NCI-H345 treated with DMSO at 0.1 percent for 48 hours (cell line): ENCODE data around the gene MYO1D.

Experiments used
- DNase-seq: peaks from one replicate; lab custom pipeline; 2025; ENCODE audit not compliant: unreplicated experiment; lab: John Stamatoyannopoulos, UW

MYO1D gene

GRCh38 chr17:32859857-32860525 is 16.9 kb downstream of the MYO1D start:
- no peak for DNase-seq

- no peak for DNase-seq
Measured at GRCh38 chr17:32855620-32856019, 21.3 kb downstream of the MYO1D start.

- DNase-seq, result no peak
Measured at GRCh38 chr17:32854832-32855389, 22.0 kb downstream of the MYO1D start.

GRCh38 chr17:32854207-32854606 is 22.7 kb downstream of the MYO1D start:
- DNase-seq, result no peak

- DNase-seq, result no peak
Measured at GRCh38 chr17:32852811-32853210, 24.1 kb downstream of the MYO1D start.

GRCh38 chr17:32849879-32850278 is 27.0 kb downstream of the MYO1D start:
- DNase-seq, result no peak

- no peak for DNase-seq
Measured at GRCh38 chr17:32847977-32848376, 28.9 kb downstream of the MYO1D start.

GRCh38 chr17:32846143-32846542 is 30.8 kb downstream of the MYO1D start:
- DNase-seq, result no peak

GRCh38 chr17:32840241-32840640 is 36.7 kb downstream of the MYO1D start:
- no peak for DNase-seq

- no peak for DNase-seq
Measured at GRCh38 chr17:32836527-32836926, 40.4 kb downstream of the MYO1D start.

- no peak for DNase-seq
Measured at GRCh38 chr17:32835291-32835761, 41.6 kb downstream of the MYO1D start.

GRCh38 chr17:32834104-32834503 is 42.8 kb downstream of the MYO1D start:
- no peak for DNase-seq

- DNase-seq, result no peak
Measured at GRCh38 chr17:32833526-32833925, 43.4 kb downstream of the MYO1D start.

- no peak for DNase-seq
Measured at GRCh38 chr17:32833076-32833475, 43.8 kb downstream of the MYO1D start.

- DNase-seq, result no peak
Measured at GRCh38 chr17:32831627-32832243, 45.2 kb downstream of the MYO1D start.

GRCh38 chr17:32831223-32831622 is 45.7 kb downstream of the MYO1D start:
- DNase-seq, result no peak

- DNase-seq, result no peak
Measured at GRCh38 chr17:32828822-32829221, 48.1 kb downstream of the MYO1D start.

GRCh38 chr17:32827227-32827626 is 49.7 kb downstream of the MYO1D start:
- no peak for DNase-seq

- DNase-seq, result no peak
Measured at GRCh38 chr17:32826076-32826475, 50.8 kb downstream of the MYO1D start.

GRCh38 chr17:32824334-32824733 is 52.6 kb downstream of the MYO1D start:
- no peak for DNase-seq

- DNase-seq, result no peak
Measured at GRCh38 chr17:32822996-32823395, 53.9 kb downstream of the MYO1D start.
